Stimulated activated naive CD4-positive, alpha-beta T cell treated with Interleukin-2 at 50 U/mL for 16 hours (primary cell): ENCODE results near the gene HSPB2.
"Not testable (repeated sequence)": the region's sequence is repeated elsewhere in the genome, so short reads cannot be mapped to it uniquely, and the experiment has no call there.

Experiments used
- DNase-seq: peaks from one replicate; lab custom pipeline; 2025; lab: John Stamatoyannopoulos, UW

Gene HSPB2, protein sequence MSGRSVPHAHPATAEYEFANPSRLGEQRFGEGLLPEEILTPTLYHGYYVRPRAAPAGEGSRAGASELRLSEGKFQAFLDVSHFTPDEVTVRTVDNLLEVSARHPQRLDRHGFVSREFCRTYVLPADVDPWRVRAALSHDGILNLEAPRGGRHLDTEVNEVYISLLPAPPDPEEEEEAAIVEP

DNA sequence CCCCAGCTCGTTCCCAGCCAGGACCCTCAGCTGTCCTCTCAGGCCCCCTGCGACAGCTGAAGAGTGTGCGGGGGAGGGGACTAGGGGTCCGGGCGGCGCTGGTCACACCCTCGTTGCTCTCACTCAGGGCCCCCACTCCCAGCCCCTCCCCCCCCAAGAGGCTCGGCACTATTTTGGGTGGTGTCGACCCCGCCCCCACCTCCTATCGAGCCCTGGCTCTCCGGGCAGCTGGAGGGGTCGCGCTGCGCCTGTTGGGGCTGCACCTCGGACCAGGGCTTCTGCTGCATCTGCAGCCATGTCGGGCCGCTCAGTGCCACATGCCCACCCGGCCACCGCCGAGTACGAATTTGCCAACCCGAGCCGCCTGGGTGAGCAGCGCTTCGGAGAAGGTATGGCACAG is at the start of gene HSPB2:
TSS of gene HSPB2 (plus strand) at position 200 of the 400 bp plus-strand sequence. CDS start at position 296, 96 bp downstream.
- DNase-seq: no peak

DNA sequence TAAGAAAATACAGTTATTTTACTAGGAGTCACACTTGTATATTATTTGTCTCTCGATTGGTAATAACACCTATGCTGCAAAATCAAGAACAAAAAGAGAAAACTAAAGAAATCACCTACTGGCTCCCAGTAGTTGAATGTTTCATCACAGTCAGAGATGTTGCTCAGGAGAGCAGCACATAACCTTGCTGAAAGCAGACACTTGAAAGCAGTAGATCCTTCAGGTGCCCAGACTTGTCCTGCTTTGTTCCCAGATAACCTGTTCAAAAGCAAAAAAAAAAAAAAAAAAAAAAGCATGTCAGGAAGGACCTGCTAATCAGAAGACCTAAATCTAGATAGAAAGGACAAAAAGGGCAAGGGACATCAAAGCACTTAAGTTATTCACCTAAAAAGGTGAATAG is 42.4 kb upstream of the HSPB2 start:
- DNase-seq: no peak

DNA sequence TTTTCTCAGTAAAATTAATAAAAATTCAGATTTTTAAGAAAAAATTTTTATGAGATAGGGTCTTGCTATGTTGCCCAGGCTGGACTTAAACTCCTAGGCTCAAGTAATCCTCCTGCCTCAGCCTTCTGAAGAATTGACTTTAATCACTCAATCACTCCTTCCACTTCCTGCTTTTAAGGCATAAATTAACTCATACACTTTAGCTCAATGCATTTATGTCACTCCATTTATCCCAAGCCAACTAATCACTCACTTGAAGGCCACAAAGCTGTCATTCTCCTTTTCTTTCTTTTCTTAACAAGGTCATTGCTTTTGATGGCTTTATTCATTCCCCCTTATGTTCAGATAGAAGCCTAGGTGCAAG is 42.0 kb upstream of the HSPB2 start:
- no peak for DNase-seq

DNA sequence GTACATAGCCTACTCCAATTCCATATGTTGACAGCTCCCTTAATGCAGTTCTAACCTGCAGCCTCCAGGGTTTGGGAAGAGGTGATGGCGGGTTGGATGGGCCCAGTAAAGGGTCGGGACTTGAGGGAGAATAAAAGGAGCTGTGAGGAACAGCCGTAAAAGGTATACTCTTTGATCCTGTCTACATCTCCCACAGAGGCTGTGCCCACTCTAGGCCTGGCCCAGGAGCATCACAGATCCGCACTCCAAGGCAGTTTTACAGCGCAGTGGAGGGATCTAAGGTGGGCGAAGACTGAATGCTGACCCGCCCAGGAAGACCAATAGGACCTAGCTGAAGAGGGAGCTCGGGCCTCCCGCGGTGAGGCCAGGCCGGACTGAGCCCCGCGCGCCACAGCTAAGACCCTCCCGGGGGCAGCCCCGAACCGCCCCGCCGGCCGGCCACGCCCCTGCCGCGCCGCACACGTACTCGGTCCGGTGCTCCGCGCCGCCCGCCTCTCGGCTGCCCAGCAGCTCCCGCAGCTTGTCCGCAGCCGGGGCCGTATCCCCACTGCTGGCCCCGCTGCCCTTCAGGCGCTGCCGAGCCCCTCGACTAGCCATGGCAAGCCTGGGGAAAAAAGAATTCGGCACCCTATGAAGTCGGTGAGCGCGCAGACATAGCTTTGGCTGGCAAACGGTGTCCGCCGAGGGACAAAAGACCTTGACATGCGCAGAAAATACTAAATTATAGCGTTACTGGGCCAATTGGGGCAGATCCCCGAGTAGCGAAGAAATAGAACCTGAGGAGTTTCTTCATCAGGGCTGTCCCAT is 41.4 kb upstream of the HSPB2 start, which contains the start of gene ALG9:
TSS of gene ALG9 (minus strand) at position 696 of the 807 bp plus-strand sequence. CDS start at position 597, 99 bp downstream.
- DNase-seq: peak; percentile 89

DNA sequence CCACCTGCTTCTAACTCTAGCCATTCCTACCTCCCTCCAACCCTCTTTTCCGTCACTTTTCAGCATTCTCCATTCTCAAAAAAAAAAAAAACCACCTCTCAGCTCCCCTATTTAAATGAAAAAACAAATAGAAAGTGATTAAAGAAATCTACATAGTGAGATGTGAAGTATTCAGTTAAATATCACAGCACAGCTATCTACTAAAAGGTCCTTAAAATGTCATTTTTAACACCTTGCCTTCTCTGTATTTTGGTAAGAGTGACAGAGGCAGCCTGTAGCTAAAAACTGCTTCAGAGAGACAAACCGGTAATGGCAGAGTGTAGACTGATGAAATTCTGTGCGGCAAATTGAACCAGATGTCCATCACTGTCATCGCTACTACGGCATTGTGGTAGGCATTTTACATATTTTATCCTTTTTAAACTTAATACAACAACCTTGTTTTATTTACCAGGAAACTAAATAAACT is 40.8 kb upstream of the HSPB2 start:
- no peak for DNase-seq

DNA sequence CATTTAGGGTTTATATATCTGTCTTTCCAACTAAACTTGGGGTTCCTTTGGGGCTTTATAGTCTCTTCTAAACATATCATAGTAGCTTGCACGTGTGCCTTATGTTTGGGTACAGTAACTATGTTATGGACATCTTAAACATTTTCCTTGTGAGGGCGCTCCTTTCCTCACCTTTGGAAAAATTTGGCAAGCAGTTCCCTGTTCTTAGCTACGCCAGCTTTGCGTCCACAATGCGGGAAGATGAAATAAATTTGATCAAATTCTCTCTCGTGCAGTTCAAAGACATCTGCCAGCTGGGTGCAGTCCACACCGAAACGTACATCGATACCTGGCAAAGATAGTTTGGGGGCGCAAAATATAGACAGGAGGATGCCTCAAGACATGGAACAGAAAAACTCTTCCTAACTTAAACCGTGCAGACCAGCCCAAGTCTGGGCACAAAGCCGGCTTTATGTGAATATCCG is 34.1 kb upstream of the HSPB2 start:
- DNase-seq: no peak

DNA sequence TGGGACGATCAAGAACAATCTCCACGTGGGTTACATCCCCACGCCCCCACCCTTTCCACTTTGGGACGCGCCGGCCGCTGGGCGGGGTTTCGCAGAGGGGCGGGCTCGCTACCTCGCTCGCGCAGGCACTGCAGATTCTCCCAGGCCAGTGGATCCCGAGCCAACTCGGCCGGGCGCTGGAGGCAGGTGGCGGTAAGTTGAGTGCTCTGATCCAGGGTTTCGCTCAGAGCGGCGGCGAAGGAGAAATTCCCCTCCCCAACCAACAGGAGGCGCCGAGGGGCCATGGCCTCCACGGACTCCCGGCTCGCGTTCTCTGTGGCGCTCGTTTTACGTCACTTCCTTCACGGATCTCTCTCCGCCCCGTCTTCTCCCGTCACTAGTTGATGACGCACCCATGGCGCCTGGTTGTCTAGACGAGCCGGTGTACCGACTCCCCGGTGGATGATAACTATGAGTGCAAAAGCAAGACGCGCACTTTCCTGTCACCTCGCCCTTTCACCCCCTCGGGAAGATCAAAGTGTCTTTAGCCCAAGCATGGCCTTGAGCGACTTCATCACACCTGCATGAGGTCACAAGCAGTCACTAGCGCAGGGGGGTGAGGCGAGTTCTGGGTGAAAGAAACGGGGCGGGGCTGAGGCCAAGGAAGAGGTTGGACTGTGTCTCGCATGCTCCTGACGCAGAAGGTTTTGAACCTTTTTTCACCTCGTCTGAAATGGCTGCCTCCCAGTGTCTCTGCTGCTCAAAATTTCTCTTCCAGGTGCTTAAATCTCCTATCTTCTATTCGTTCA is 33.5 kb upstream of the HSPB2 start, which contains the start of the genes CFAP68 and FDXACB1:
TSS of gene CFAP68 (plus strand) at position 693 of the 788 bp plus-strand sequence. CDS start at position 713, 20 bp downstream.
TSS of gene FDXACB1 (minus strand) at position 317 of the 788 bp plus-strand sequence. CDS start at position 284, 33 bp downstream.
- DNase-seq: peak; percentile 96

DNA sequence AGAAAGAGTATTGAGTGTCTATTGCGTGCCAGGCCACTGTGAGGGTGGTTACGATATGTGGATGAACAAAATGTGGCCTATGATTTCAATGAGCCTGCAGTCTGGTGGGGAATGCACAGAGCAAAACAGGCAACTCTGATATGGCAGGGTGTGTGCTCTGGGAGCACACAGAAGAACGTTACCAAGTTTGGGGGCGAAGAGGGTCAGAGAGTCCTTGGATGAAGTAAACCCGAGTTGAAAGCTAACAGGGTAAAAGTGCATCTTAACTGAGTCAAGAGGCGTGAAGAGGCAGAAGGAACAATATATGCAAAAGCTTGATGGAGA is 32.9 kb upstream of the HSPB2 start:
- DNase-seq: no peak

DNA sequence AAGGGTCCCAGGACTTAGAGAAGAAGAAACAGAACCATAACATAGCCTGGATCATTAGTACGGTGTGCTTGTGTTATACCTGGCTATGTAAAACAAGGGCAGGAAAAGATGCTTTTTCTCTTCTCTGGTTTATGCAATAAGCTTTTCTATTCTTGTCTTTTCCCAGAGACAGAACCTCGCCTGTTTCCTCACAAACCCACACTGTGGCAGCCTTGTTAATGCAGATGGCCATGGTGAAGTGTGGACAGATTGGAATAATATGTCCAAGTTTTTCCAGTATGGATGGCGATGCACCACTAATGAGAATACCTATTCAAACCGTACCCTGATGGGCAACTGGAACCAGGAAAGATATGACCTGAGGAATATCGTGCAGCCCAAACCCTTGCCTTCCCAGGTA is 30.3 kb upstream of the HSPB2 start:
- no peak for DNase-seq

DNA sequence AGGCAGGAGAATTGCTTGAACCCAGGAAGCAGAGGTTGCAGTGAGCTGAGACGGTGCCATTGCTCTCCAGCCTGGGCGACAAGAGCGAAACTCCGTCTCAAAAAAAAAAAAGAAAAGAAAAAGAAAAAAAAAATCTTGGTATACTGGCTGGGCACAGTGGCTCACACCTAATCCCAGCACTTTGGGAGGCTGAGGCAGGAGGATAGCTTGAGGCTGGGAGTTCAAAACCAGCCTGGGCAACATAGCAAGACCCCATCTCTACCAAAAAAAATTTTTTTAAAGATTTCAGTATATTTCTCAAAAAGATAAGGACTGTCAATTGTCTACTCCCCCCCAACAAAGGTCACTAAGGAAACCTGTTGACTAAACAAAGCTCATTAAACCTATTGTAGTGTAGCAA is 27.5 kb upstream of the HSPB2 start:
- DNase-seq: not testable (repeated sequence)

DNA sequence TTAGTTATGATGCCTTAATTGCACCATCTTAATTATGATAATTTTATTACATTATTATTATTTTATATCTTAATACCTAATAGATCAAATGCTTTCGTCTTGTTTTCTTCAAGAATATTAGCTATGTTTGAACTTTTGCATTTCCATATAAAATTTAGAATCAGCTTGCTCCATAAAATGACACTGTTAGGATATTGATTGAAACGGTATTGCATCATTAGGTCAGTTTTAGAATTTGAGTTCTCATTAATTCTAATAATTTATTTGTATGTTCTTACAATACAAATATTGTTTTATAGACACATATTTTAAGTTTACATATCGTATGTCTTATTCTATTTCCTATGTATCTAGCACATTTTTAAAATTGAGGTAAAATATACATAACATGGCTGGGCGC is 26.5 kb upstream of the HSPB2 start:
- no peak for DNase-seq

DNA sequence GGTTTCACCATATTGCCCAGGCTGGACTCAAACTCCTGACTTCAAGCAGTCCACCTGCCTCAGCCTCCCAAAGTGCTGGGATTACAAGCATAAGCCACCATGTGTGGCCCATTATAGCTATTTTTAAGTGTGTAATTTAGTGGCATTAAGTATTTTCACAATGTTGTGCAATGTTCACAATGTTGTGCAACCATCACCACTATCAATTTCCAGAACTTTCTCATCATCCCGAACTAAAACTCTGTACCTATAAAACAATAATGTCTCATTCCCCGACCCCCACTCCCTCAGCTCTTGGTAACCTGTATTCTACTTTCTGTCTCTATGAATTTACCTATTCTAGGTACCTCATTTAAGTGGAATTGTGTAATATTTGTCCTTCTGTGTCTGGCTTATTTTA is 25.7 kb upstream of the HSPB2 start:
- DNase-seq: no peak

DNA sequence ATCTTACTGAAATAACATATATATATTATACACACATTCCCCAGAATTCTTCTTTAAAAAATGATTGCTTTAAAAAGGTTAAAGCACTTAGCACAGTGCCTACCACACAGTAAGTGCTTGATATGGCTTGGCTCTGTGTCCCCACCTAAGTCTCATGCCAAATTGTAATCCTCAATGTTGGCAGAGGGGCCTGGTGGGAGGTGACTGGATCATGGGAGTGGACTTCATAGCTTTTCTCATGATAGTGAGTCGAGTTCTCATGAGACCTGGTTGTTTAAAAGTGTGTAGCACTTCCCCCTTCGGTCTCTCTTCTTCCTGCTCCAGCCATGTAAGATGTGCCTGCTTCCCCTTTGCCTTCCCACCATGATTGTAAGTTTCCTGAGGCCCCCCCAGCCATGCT is 7.1 kb upstream of the HSPB2 start:
- DNase-seq: no peak

DNA sequence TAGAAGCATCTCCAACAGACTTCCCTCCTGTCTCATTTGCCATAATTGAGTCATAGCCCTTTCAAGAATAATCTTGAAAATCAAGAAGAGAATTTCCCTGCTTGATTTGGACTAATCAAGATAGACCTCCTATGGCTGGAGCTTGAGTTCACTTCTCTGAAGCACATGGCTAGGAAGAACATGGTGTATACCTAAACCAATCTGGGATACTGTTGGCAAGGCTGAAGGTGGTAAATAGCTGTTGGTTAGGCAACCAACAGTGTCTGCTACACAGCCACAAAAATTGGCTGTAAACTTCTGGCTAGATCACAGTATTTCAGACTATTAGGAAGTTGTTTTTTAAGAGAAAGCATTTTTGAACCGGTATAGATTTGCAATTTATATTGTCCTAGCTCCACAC is 5.9 kb upstream of the HSPB2 start:
- DNase-seq: no peak

DNA sequence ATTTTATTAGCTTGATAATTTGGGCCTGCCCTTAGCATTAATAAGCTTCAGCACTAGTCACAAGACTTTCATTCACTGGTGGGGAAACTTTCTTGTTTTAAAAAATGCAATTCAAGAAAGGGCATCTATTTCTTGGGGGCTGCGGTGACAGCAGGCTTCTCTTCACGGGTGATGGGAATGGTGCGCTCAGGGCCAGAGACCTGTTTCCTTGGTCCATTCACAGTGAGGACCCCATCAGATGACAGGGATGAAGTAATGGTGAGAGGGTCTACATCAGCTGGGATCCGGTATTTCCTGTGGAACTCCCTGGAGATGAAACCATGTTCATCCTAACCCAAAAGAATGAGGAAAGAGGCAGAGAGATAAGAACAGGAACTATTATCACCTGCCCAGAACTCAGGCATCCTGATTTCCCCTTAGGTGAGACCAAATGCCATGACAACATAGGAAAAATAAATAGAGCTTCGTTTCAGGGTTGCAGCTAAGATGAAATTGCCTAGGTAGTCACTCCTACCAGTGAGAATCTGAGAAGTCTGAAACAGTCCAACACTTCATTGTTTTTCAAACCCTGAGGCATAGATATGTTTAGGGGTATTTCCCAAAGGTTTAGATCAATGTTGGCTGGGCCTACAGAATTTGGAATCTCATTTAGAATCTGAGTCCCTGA is 3.8 kb upstream of the HSPB2 start:
- DNase-seq: no peak

DNA sequence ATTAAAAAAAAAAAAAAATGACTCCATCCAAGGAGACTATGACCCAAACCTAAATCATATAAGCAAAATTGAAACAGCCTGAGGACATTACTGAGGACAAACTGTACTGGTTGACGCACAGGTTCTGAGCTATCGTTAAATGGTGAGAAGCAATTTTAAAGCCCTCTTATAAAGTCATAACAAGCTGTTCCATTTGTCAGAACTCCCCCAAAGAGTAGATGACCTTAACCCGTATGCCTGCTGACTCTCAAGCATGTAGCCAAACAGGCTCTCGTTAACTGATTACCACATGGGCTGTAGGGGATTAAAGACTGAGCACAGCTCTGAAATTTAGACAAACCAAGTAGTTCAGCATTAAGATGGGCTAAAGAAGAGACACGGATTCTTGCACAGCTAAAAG is 3.2 kb upstream of the HSPB2 start:
- no peak for DNase-seq

DNA sequence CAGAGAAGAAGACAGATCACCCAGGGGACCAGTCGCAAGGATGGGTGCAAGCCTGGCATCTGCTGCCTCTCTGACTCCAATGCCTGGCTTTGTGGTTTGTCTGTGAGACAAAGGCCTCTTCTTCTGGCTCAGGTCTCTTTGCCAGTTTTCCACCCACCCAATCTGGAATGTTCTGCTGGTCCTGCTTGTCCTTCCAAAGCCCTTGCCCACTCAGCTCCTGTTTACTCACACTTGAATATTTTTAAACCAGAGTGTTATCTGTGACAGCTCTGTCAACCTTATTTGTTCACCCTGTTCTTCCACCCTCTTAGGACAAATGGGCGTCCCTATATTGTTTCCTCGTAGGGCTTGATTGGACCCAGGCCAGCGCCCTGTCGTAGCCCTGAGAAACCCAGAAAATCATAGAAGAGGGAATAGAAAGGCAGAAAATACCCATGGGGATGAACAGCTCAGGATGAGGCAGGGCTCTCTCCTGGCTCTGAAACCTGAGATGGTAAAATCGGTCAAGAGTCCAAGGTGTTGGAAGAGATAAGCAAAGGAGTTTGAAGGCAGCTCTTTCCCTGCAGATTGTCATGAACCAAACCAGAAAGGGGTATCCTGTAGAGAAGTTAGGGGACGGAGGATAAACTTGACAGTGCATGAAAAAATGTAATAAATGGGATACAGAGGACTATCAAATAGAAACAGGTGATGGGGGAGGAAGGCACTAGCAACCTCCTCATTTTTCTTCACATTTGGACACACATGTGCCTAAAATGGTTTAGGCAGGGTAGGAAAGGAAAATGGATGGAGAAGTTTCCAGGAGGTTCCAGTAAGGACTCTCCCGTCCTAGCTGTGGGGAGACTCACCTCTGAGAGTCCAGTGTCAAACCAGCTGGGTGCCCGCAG is 1.6 kb upstream of the HSPB2 start:
- DNase-seq: no peak

DNA sequence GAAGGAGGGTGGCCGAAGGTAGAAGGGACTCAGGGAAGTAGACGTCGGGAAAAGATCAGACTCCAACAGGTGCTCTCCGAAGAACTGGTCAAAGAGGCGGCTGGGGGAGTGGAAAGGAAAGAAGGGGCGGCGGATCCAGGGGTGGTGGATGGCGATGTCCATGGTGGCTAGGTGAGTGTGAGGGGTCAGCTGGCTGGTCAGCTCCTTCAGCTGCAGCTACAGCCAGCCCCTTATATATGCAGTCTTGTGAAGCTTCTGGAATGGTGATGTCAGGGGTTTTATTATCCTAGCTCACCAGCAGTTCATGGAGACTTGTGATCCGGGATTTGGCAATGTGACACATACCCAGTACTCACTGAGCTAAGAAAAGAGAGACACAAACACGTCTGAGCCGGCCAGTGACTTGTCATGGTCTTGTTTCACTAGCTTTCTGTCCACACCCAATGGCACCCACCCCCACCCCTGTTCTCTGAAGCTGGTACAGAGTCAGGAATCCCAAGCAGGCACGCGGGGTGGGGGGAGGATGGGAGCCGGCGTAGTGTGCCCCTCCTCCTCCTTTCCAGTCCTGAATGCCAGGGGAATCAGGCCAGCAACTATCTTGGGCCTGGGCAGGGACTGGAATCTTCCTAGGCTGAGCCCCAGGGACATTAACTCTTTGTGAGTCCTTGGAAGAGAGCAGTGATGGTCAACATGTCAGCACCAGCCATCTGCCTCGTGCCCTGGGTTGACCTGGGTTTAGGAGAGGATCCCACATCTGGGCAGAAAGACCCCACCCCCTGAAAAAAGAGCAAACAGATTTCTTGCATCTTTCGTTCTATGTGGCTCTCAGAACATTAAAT is 752 bp upstream of the HSPB2 start, which contains the start of gene CRYAB:
TSS of gene CRYAB (minus strand) at position 208 of the 839 bp plus-strand sequence. CDS start at position 162, 46 bp downstream.
- no peak for DNase-seq

DNA sequence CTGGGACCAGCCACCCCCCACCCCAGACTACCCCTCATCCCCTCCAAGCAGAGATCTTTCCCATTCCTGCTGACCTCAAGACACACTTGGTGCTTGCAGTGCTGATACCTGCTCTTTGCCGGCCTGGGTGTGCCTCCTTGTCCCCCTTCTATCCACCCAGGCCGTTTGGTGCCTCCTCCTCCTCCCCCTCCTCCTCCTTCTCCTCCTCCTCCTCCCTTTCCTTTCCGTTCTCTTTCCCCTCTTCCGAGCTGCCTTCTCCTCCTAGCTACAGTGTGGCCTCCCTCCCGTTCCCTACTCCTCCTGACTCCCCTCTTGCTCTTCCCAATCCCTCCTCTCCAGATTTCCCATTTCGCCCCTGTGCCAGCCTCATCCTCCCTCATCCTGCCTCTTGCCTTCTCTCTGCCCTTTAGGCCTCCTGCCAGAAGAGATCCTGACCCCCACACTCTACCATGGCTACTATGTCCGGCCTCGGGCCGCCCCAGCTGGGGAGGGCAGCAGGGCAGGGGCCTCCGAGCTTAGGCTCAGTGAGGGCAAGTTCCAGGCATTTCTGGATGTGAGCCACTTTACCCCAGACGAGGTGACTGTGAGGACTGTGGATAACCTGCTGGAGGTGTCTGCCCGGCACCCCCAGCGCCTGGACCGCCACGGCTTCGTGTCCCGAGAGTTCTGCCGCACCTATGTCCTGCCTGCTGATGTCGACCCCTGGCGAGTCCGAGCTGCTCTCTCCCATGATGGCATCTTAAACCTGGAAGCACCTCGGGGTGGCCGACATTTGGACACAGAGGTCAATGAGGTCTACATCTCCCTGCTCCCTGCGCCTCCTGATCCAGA is 712 bp downstream of the HSPB2 start:
- no peak for DNase-seq
